HEK293 (cell line): Measurements from ENCODE around the gene TPSG1.

Experiments
- HOXD13 ChIP-seq: sonication (generic); formaldehyde crosslinking; IDR thresholded peaks from 2 replicates; pipeline ENCODE4 v1.8.0; 2022; ENCODE audit warnings: missing genetic modification reagents, borderline replicate concordance
- SP2 ChIP-seq: fragments of 450-650 bp; formaldehyde crosslinking; IDR thresholded peaks from 2 replicates; pipeline ENCODE4 v1.5.1; 2016; ENCODE audit warnings: missing biosample characterization, missing genetic modification characterization
- ZNF121 ChIP-seq: fragments of 450-650 bp; formaldehyde crosslinking; IDR thresholded peaks from 2 replicates; pipeline ENCODE4 v1.5.1; 2016; ENCODE audit warnings: missing biosample characterization, missing genetic modification characterization
- TF ChIP-seq, protein P1 (sequence below): fragments of 450-650 bp; formaldehyde crosslinking; IDR thresholded peaks from 2 replicates; pipeline ENCODE4 v1.5.1; 2016; ENCODE audit warnings: missing biosample characterization, missing genetic modification characterization
- TF ChIP-seq, protein P2 (sequence below): fragments of 450-650 bp; formaldehyde crosslinking; IDR thresholded peaks from 2 replicates; pipeline ENCODE4 v1.5.1; 2016; ENCODE audit warnings: missing biosample characterization, missing genetic modification characterization
- TF ChIP-seq, protein P3 (sequence below): fragments of 450-650 bp; formaldehyde crosslinking; IDR thresholded peaks from 2 replicates; pipeline ENCODE4 v1.5.1; 2016; ENCODE audit warnings: missing biosample characterization, missing genetic modification characterization
- TF ChIP-seq, protein P4 (sequence below): fragments of 450-650 bp; IDR thresholded peaks from 2 replicates; pipeline ENCODE4 v1.5.1; 2018; ENCODE audit warnings: missing biosample characterization, mild to moderate bottlenecking, missing genetic modification characterization

DNA sequence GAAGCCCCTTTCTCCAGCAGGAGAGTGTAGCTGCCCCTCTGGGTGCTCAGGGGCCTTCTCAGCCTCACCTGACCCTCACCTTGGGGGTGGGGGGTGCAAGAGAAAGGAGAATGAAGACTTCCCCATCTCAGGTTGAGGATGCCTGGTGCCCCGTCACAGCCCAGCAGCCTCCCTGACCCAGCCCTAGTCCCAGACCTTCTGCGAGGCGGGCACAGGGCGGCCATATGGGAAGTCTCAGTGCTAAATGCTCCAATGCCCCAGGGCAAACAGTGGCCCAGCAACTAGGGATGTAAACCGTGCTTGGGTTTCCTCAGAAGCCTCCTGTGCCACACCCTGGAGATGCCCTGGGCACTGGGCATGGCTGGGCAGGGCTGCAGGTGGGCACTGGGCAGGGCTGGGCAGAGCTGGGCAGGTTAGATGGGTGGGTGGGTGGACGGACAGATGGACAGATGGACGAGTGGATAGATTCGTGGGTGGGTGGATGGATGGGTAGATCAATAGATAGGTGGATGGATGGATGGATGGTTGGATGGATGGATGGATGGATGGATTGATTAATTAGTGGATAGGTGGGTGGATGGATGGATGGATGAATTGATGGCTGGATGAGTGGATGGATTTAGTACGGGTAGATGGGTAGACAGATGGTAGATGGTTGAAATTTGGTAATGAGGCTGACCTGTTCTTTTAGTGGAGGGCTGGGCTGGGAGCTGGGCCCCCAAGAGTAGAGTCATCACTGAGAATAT is 47.6 kb upstream of the TPSG1 start:
- TF ChIP-seq, protein P1, sequence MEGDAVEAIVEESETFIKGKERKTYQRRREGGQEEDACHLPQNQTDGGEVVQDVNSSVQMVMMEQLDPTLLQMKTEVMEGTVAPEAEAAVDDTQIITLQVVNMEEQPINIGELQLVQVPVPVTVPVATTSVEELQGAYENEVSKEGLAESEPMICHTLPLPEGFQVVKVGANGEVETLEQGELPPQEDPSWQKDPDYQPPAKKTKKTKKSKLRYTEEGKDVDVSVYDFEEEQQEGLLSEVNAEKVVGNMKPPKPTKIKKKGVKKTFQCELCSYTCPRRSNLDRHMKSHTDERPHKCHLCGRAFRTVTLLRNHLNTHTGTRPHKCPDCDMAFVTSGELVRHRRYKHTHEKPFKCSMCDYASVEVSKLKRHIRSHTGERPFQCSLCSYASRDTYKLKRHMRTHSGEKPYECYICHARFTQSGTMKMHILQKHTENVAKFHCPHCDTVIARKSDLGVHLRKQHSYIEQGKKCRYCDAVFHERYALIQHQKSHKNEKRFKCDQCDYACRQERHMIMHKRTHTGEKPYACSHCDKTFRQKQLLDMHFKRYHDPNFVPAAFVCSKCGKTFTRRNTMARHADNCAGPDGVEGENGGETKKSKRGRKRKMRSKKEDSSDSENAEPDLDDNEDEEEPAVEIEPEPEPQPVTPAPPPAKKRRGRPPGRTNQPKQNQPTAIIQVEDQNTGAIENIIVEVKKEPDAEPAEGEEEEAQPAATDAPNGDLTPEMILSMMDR (tag by site-specific recombination), result peak; percentile 8; the same call in 1 of the 2 replicates
- TF ChIP-seq, protein P2, sequence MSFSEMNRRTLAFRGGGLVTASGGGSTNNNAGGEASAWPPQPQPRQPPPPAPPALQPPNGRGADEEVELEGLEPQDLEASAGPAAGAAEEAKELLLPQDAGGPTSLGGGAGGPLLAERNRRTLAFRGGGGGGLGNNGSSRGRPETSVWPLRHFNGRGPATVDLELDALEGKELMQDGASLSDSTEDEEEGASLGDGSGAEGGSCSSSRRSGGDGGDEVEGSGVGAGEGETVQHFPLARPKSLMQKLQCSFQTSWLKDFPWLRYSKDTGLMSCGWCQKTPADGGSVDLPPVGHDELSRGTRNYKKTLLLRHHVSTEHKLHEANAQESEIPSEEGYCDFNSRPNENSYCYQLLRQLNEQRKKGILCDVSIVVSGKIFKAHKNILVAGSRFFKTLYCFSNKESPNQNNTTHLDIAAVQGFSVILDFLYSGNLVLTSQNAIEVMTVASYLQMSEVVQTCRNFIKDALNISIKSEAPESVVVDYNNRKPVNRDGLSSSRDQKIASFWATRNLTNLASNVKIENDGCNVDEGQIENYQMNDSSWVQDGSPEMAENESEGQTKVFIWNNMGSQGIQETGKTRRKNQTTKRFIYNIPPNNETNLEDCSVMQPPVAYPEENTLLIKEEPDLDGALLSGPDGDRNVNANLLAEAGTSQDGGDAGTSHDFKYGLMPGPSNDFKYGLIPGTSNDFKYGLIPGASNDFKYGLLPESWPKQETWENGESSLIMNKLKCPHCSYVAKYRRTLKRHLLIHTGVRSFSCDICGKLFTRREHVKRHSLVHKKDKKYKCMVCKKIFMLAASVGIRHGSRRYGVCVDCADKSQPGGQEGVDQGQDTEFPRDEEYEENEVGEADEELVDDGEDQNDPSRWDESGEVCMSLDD (tag by site-specific recombination), result no peak
- no peak for TF ChIP-seq SP2
- TF ChIP-seq, protein P3, sequence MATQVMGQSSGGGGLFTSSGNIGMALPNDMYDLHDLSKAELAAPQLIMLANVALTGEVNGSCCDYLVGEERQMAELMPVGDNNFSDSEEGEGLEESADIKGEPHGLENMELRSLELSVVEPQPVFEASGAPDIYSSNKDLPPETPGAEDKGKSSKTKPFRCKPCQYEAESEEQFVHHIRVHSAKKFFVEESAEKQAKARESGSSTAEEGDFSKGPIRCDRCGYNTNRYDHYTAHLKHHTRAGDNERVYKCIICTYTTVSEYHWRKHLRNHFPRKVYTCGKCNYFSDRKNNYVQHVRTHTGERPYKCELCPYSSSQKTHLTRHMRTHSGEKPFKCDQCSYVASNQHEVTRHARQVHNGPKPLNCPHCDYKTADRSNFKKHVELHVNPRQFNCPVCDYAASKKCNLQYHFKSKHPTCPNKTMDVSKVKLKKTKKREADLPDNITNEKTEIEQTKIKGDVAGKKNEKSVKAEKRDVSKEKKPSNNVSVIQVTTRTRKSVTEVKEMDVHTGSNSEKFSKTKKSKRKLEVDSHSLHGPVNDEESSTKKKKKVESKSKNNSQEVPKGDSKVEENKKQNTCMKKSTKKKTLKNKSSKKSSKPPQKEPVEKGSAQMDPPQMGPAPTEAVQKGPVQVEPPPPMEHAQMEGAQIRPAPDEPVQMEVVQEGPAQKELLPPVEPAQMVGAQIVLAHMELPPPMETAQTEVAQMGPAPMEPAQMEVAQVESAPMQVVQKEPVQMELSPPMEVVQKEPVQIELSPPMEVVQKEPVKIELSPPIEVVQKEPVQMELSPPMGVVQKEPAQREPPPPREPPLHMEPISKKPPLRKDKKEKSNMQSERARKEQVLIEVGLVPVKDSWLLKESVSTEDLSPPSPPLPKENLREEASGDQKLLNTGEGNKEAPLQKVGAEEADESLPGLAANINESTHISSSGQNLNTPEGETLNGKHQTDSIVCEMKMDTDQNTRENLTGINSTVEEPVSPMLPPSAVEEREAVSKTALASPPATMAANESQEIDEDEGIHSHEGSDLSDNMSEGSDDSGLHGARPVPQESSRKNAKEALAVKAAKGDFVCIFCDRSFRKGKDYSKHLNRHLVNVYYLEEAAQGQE (tag by site-specific recombination), result no peak
- no peak for TF ChIP-seq HOXD13
- TF ChIP-seq, protein P4, sequence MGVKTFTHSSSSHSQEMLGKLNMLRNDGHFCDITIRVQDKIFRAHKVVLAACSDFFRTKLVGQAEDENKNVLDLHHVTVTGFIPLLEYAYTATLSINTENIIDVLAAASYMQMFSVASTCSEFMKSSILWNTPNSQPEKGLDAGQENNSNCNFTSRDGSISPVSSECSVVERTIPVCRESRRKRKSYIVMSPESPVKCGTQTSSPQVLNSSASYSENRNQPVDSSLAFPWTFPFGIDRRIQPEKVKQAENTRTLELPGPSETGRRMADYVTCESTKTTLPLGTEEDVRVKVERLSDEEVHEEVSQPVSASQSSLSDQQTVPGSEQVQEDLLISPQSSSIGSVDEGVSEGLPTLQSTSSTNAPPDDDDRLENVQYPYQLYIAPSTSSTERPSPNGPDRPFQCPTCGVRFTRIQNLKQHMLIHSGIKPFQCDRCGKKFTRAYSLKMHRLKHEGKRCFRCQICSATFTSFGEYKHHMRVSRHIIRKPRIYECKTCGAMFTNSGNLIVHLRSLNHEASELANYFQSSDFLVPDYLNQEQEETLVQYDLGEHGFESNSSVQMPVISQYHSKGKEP (tag by site-specific recombination), result no peak
- no peak for TF ChIP-seq ZNF121 (tag by site-specific recombination)
